Ovary (tissue), 9 donors: Measurements from ENCODE around the gene OR5B21. TPM values are rescaled to one million over a fixed set of nuclear protein-coding genes. Genes with fewer than 3 reads are reported as not detected.

ENCODE experiments used
- DNase-seq, 5 donors: peaks; one replicate each; pipeline ENCODE4 v3.0.0-alpha.2; 2019 to 2020
- H3K27ac ChIP-seq, 2 donors: fragments of 200-600 bp; one replicate each; pipeline versions ENCODE4 v1.5.1 to v1.8.0; 2019 to 2022
- H3K27me3 ChIP-seq: fragments of 200-600 bp; one replicate; pipeline ENCODE4 v1.8.0; 2022
- H3K36me3 ChIP-seq: fragments of 200-600 bp; sonication (generic); one replicate; pipeline ENCODE4 v1.5.1; 2019
- H3K4me1 ChIP-seq: one replicate; pipeline ENCODE4 v1.8.1; 2013; ENCODE audit warnings: mild to moderate bottlenecking, moderate library complexity; ENCODE audit not compliant: insufficient read depth
- H3K4me3 ChIP-seq: fragments of 200-600 bp; sonication (generic); one replicate; pipeline ENCODE4 v1.5.1; 2017
- H3K9me3 ChIP-seq, 2 donors: fragments of 200-600 bp in 1 of 2; sonication (generic) in 1 of 2; one replicate each; pipeline versions ENCODE4 v1.5.1 to v1.8.1; 2013 to 2019; ENCODE audit warnings: mild to moderate bottlenecking in 1 of 2, moderate library complexity in 1 of 2
- EP300 ChIP-seq: sonication (generic); formaldehyde crosslinking; IDR thresholded peaks from one replicate; pipeline ENCODE4 v1.6.1; 2017; ENCODE audit warnings: antibody characterized with exemption
- POLR2A ChIP-seq: fragments of 450-650 bp; IDR thresholded peaks from one replicate; pipeline ENCODE4 v1.6.1; 2017; ENCODE audit warnings: antibody characterized with exemption, mild to moderate bottlenecking, moderate library complexity
- WGBS, 3 donors: extraction: QIAGEN DNeasy Blood & Tissue Kit in 1 of 3; methylation state at CpG; one replicate each; pipeline versions ENCODE4 v1.1.5 to v1.1.7; 2013 to 2017; 5-methylcytosine and 5-hydroxymethylcytosine counted together
- intact Hi-C, 4 donors: fragments of 100-400 bp; cut with DNase I; formaldehyde crosslinking; loops; one replicate each; pipeline versions ENCODE4 v1.11.0 to v1.15.1; 2022 to 2023
- polyA plus RNA-seq, 2 donors: library from polyadenylated mRNA; stranded (reverse); fragments of 200-250 nt in 1 of 2; fragments of 350-450 nt in 1 of 2; fragmentation: Illumina TruSeq in 1 of 2; extraction: RNeasy Lipid Tissue Mini Kit (QIAGEN cat#74804) in 1 of 2; gene quantifications; one replicate each; pipeline ENCODE4 v1.2.3, GENCODE V29; 2013 to 2014
- total RNA-seq, 7 donors: library from RNA; depleted of rRNA in 2 of 7; stranded (reverse); fragments of >200 nt in 2 of 7; fragmentation: NEBNext Ultra II Directional in 3 of 7; extraction: Animal tissue kit (Norgen Biotek cat#: 25700) in 3 of 7; gene quantifications; one replicate each; pipeline versions ENCODE4 v1.1.0 to v1.2.4, GENCODE V29; 2016 to 2023
- TF ChIP-seq, protein P1 (sequence below), 3 donors: fragments of 450-650 bp in 2 of 3; fragments of 200-600 bp in 1 of 3; IDR thresholded peaks; one replicate each; pipeline versions ENCODE4 v1.5.1 to v1.8.0; 2016 to 2022; ENCODE audit warnings: antibody characterized with exemption in 3 of 3, mild to moderate bottlenecking in 1 of 3
- donor health status: DM: no; HTN: no; CAD: no; lungs with moderate emphysema.
- donor health status: DM: no; HTN: no; CAD: no.
- donor health status: Bipolar disorder and iron deficiency.
- donor health status: DM: yes; HTN: yes; CAD: no.
- donor health status: DM: no; HTN: no; CAD: no.
- donor health status: DM: yes; HTN: yes; CAD: no.

Gene OR5B21
- total and polyA plus RNA-seq, 9 donors, result 0.25 TPM; not detected in 8

DNA sequence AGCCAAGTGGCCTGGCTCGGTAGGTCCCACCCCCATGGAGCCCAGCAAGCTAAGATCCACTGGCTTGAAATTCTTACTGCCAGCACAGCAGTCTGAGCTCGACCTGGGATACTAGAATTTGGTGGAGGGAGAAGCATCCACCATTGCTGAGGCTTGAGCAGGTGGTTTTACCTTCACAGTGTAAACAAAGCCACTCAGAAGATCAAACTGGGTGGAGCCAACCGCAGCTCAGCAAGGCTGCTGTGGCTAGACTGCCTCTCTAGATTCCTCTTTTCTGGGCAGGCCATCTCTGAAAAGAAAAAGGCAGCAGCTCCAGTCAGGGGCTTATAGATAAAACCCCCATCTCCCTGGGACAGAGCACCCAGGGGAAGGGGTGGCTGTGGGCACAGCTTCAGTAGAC is 22.3 kb upstream of the OR5B21 start:
- Histone ChIP-seq H3K36me3 (no peaks in the 10 kb centered on the region), H3K9me3 (no peaks in the 10 kb centered on the region), H3K27me3 (no peaks in the 10 kb centered on the region), H3K4me3 (no peak overlapping the region), H3K4me1 (no peaks in the 10 kb centered on the region), H3K27ac (no peak overlapping the region)
- 88 to 92% (median 88%) methylated on average over 3 of the region's 3 CpGs for WGBS, 3 donors
- TF ChIP-seq POLR2A, result no peak
- TF ChIP-seq, protein P1, sequence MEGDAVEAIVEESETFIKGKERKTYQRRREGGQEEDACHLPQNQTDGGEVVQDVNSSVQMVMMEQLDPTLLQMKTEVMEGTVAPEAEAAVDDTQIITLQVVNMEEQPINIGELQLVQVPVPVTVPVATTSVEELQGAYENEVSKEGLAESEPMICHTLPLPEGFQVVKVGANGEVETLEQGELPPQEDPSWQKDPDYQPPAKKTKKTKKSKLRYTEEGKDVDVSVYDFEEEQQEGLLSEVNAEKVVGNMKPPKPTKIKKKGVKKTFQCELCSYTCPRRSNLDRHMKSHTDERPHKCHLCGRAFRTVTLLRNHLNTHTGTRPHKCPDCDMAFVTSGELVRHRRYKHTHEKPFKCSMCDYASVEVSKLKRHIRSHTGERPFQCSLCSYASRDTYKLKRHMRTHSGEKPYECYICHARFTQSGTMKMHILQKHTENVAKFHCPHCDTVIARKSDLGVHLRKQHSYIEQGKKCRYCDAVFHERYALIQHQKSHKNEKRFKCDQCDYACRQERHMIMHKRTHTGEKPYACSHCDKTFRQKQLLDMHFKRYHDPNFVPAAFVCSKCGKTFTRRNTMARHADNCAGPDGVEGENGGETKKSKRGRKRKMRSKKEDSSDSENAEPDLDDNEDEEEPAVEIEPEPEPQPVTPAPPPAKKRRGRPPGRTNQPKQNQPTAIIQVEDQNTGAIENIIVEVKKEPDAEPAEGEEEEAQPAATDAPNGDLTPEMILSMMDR (IDR thresholded peaks at IDR 0.05), result no peak
- TF ChIP-seq EP300, result no peak
- intact Hi-C loops, result no loop called here
- no peak for DNase-seq

DNA sequence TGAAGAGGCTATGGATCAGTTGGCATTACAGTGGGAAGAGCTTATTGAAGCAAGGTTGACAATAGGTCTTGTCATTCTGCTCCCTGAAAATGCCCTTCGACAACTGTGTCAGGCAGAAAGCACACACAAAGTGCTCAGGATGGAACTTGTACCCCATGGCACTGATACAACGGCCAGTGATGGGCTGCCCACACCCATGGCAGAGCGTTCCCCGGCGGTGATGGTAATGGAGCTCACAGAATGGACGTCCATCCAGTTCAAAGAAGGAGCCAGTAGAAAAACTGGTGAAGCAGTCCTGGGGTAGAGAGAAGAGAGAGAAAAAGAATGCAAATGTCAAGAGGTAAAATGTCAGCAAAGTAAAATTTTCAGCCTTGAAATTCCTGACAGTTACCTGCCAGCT is 19.5 kb upstream of the OR5B21 start:
- DNase-seq, result no peak
- no peaks in the 10 kb centered on the region for H3K27me3 ChIP-seq
- no peaks in the 10 kb centered on the region for H3K36me3 ChIP-seq
- 93 to 95% (median 93%) methylated on average over 6 of the region's 6 CpGs for WGBS, 3 donors
- intact Hi-C loops, result no loop called here
- H3K9me3 ChIP-seq, result no peaks in the 10 kb centered on the region
- no peak for TF ChIP-seq POLR2A
- no peak for TF ChIP-seq EP300
- TF ChIP-seq, protein P1 (IDR thresholded peaks at IDR 0.05), result no peak
- no peaks in the 10 kb centered on the region for H3K4me1 ChIP-seq
- no peak overlapping the region for H3K4me3 ChIP-seq
- H3K27ac ChIP-seq, result no peak overlapping the region

DNA sequence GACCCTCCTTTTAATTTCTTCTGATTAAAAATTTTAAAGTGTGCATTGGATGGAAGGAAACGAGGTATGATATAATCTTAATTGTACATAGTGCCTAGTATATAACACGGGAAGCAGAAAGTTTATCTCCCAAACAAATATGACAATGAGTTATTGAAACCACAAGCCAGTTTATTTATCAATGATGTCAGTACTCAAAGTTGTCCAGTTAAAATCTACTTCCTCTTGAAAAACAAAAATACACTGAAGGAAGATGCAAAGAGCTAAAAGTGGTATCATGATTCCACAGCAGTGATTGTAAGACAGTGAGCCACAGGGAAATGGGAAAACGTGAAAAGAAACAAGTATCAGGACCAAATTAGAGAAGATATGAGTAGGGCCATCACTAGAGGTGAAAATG is 18.8 kb upstream of the OR5B21 start:
- Histone ChIP-seq H3K27ac (no peak overlapping the region), H3K27me3 (no peaks in the 10 kb centered on the region), H3K36me3 (no peaks in the 10 kb centered on the region), H3K9me3 (no peaks in the 10 kb centered on the region), H3K4me1 (no peaks in the 10 kb centered on the region), H3K4me3 (no peak overlapping the region)
- WGBS, 3 donors, result 66 to 75% (median 73%) methylated on average over 3 of the region's 3 CpGs
- intact Hi-C loops, result no loop called here
- DNase-seq, result no peak
- TF ChIP-seq POLR2A, result no peak
- no peak for TF ChIP-seq EP300
- TF ChIP-seq, protein P1 (IDR thresholded peaks at IDR 0.05), result no peak

- no peak overlapping the region for H3K27ac ChIP-seq
- H3K4me1 ChIP-seq, result no peaks in the 10 kb centered on the region
- 9 to 12% (median 10%) methylated on average over 6 of the region's 6 CpGs for WGBS, 3 donors
- no peaks in the 10 kb centered on the region for H3K27me3 ChIP-seq
- intact Hi-C loops, result no loop called here
- TF ChIP-seq POLR2A (no peak), EP300 (no peak)
- TF ChIP-seq, protein P1 (IDR thresholded peaks at IDR 0.05), result no peak
- no peaks in the 10 kb centered on the region for H3K9me3 ChIP-seq
- no peak overlapping the region for H3K4me3 ChIP-seq
- DNase-seq, result no peak
- no peaks in the 10 kb centered on the region for H3K36me3 ChIP-seq
Measured at GRCh38 chr11:58525037-58525614, 17.2 kb upstream of the OR5B21 start.
